T-helper 2 cell treated with Interferon-gamma antibody and Interleukin-4, amounts not matched to agents 5 μg/mL and 100 μg/mL, for 36 hours (primary cell): ENCODE results near the gene SEC24C.
"Not testable (repeated sequence)": the region's sequence is repeated elsewhere in the genome, so short reads cannot be mapped to it uniquely, and the experiment has no call there.

Experiments used
- DNase-seq: peaks from one replicate; pipeline ENCODE4 v3.0.0; 2021; ENCODE audit warnings: low spot score
- H3K27ac Mint-ChIP-seq: one replicate; pipeline ENCODE4 v1.8.0; 2021; ENCODE audit warnings: mild to moderate bottlenecking, mixed read lengths
- H3K27me3 Mint-ChIP-seq: one replicate; pipeline ENCODE4 v1.8.0; 2021; ENCODE audit warnings: low read depth, mixed read lengths
- H3K36me3 Mint-ChIP-seq: one replicate; pipeline ENCODE4 v1.8.0; 2021; ENCODE audit warnings: low read depth, mixed read lengths
- H3K4me1 Mint-ChIP-seq: one replicate; pipeline ENCODE4 v1.8.0; 2021; ENCODE audit warnings: low read depth, mixed read lengths
- H3K4me3 Mint-ChIP-seq: one replicate; pipeline ENCODE4 v1.8.0; 2022; ENCODE audit warnings: mild to moderate bottlenecking, moderate library complexity, mixed read lengths
- H3K9me3 Mint-ChIP-seq: one replicate; pipeline ENCODE4 v1.8.0; 2021; ENCODE audit warnings: mixed read lengths

SEC24C gene

DNA sequence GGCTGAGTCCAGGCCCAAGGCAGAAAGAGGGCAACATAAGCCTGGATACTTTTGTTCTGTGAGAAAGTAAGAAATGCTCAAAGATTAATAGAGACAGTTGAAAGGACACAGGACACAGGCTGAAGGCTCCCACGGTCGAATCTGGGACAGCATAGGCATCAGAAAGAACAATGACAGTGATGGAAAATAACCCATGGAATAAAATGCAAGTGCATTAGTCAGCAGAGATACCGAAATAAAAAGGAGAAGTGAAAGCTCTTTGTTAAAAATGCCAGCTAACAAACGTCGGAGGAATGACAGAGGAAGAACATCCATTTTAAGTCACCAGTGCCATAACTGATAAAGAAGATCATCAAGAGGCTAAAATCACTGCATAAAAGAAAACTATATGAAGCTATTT is 26.6 kb upstream of the SEC24C start:
- Mint-ChIP-seq H3K27me3 (no peaks in the 10 kb centered on the region), H3K4me1 (peaks cover 5% of the 10 kb centered on the region), H3K9me3 (no peaks in the 10 kb centered on the region), H3K27ac (no peak overlapping the region), H3K4me3 (no peak overlapping the region), H3K36me3 (peaks cover 60% of the 10 kb centered on the region)
- no peak for DNase-seq

DNA sequence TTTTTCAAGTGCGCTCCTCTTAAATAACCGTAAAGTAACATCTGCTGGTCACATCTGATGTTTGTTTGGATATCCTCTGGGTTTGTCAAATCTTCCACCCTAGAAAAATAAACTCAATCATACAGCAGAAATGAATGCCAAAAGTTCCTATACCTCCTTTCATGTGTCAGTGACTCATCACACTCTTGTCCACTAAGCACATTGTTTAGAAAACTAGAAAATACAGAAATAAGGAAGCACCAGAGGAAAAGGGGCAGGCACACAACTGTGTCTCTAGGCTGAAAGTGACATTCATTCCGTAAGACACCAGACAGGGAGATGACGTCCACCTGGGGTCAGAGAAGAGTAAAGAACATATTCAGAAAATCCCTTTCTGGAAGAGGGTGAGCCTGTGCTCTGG is 23.6 kb upstream of the SEC24C start:
- H3K27me3 Mint-ChIP-seq, H3K27ac Mint-ChIP-seq, H3K4me1 Mint-ChIP-seq, H3K9me3 Mint-ChIP-seq, DNase-seq, H3K4me3 Mint-ChIP-seq: not testable (repeated sequence)
- peaks cover 60% of the 10 kb centered on the region for H3K36me3 Mint-ChIP-seq

DNA sequence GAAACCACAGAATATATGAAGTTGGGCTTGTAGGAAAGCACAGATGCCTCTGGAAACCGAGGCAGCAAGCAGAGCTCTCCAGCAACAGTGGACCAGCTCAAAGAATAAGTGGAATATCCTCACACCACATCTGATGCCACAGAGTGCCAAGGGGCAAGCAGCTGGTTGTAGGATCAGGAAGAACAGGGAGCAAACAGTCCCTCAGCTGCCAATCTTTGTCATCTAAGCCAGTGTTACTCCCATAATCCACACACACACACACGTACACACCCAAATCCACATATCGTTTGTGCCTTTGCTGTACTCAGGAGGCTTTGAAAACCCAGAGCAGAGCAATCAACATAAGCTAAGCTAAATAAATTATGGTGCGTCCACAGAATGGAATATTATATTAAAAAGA is 20.7 kb upstream of the SEC24C start:
- H3K4me1 Mint-ChIP-seq: peaks cover 3% of the 10 kb centered on the region
- no peak for DNase-seq
- H3K27ac Mint-ChIP-seq: no peak overlapping the region
- H3K4me3 Mint-ChIP-seq: no peak overlapping the region
- H3K36me3 Mint-ChIP-seq: peaks cover 51% of the 10 kb centered on the region
- no peaks in the 10 kb centered on the region for H3K27me3 Mint-ChIP-seq
- no peaks in the 10 kb centered on the region for H3K9me3 Mint-ChIP-seq

DNA sequence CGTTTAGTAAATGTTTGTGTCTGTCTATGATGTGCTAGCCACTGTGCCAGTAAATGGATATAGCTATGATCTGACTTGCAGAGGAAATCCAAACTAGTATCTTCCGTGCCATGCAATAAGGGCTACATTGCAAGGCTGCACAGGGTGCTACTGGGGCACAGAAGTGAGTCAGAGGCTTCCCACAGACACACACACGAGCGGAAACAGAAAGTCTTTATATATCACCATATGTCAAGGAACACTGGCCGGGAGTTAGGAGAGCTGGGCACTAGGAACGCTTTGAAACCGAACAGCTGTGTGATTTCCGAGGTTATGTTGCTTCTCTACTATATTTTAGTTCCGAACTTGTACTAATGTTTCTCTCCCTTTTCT is 14.4 kb upstream of the SEC24C start:
- peaks cover 18% of the 10 kb centered on the region for H3K36me3 Mint-ChIP-seq
- peak; percentile 54 for DNase-seq
- H3K4me1 Mint-ChIP-seq, H3K27me3 Mint-ChIP-seq, H3K9me3 Mint-ChIP-seq: not testable (repeated sequence)
- H3K27ac Mint-ChIP-seq: peak overlapping the region; percentile 96
- peak overlapping the region; percentile 94 for H3K4me3 Mint-ChIP-seq

DNA sequence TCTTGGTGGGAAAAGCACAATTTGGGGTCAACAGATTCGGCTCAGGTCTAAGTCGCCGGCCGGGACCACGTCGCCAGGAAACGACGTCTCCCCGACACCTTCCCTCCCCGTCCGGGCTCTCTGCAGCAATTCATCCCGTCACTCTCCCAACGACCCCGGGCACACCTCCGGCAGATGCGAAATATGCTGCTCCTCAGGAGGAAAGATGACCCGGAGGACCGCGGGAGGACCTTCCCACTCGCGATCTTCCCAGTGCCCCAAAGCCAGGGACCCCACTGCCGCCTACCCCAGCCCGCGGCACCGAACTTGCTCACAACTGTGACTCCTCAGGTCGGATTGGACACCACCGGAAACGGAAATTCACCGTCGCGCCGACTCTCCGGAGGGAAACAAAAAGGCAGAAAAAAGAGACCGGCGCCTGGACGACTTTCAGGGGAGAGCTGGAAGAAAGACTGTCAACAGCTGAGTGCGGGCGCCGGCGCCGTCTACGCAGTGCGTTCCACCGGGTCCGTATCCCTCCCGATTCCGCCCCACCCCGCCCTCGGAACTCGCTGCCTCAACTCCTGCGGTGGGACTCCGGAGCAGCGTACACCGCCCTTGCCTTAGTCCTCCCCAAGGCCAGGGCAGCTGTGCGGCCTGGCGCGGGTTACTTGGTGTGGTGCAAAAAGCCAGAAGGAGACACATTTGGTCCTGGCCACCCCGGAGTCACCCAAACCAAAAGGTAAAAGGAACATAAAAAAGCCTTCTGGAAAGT is 13.8 kb upstream of the SEC24C start:
- no peaks in the 10 kb centered on the region for H3K9me3 Mint-ChIP-seq
- H3K27ac Mint-ChIP-seq: peak overlapping the region; percentile 96
- peak overlapping the region; percentile 94 for H3K4me3 Mint-ChIP-seq
- H3K27me3 Mint-ChIP-seq: no peaks in the 10 kb centered on the region
- peaks cover 6% of the 10 kb centered on the region for H3K4me1 Mint-ChIP-seq
- H3K36me3 Mint-ChIP-seq: peaks cover 20% of the 10 kb centered on the region
- DNase-seq: peak; percentile 93

DNA sequence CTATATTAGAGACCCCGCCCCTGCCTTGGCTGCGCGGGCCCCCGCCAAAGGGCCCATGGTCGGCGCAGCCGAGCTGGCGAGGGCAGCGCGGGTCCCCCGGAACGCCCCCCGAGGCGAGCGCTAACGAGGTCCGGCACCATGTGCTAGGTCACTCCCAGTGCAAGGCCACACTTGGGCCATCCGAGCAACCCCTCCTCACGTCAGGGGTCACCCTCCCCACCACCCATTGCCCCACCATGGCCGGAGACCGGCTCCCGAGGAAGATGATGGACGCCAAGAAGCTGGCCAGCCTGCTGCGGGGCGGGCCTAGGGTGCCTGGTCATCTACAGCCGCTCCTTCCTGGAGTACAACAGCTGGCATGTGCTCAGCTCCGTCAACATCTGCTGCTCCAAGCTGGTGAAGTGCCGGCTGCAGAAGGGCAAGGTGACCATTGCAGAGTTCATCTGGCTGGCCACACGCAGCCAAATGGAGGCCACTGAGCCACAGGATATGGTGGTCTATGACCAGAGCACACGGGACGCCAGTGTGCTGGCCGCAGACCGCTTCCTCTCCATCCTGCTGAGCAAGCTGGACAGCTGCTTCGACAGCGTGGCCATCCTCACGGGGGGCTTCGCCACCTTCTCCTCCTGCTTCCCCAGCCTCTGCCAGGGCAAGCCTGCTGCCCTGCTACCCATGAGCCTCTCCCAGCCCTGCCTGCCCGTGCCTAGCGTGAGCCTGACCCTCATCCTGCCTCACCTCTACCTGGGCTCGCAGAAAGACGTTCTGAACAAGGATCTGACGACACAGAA is 12.4 kb upstream of the SEC24C start:
- Mint-ChIP-seq H3K36me3 (peaks cover 10% of the 10 kb centered on the region), H3K4me3 (peak overlapping the region; percentile 63), H3K27me3 (no peaks in the 10 kb centered on the region), H3K4me1 (peaks cover 4% of the 10 kb centered on the region), H3K9me3 (no peaks in the 10 kb centered on the region), H3K27ac (peak overlapping the region; percentile 20)
- no peak for DNase-seq

DNA sequence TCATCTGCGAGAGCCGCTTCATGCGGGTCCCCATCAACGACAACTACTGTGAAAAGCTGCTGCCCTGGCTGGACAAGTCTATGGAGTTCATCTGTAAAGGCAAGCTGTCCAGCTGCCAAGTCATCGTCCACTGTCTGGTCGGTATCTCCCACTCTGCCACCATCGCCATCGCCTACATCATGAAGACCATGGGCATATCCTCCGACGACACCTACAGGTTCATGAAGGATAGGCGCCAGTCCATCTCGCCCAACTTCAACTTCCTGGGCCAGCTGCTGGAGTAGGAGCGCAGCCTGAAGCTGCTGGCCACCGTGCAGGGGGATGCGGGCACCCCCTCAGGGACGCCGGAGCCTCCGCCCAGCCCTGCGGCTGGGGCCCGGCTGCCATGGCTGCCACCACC is 11.7 kb upstream of the SEC24C start:
- Mint-ChIP-seq H3K9me3 (no peaks in the 10 kb centered on the region), H3K4me1 (peaks cover 4% of the 10 kb centered on the region), H3K4me3 (peak overlapping the region; percentile 63), H3K27me3 (no peaks in the 10 kb centered on the region), H3K36me3 (peaks cover 6% of the 10 kb centered on the region), H3K27ac (peak overlapping the region; percentile 20)
- no peak for DNase-seq

DNA sequence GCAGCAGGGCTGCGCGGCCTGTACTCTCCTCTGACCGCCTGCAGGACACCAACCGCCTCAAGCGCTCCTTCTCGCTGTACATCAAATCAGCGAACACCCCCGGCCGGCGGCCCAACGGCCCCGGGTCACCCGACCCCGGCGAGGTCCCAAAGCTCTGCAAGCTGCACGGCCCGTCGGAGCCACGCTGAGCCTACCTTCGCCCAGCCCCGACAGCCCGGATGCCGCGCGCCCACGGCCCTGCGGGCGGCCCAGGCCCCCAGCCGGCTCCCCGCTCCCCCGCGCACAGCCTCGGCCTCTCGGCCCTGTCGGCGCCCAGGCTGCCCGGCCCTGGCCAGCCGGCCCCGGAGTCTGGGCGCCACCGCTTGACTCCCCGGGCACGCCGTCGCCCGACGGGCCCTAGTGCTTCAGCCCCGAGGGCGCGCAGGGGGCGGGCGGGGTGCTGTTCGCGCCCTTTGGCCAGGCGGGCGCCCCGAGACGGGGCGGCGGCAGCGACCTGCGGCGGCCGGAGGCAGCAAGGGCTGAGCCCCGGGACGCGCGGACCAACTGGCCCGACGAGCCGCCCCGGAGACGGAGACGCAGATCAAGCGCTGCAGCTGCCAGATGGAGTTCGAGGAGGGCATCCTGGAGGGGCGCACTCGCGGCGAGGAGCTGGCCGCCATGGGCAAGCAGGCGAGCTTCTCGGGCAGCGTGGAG is 11.1 kb upstream of the SEC24C start:
- H3K27ac Mint-ChIP-seq: no peak overlapping the region

DNA sequence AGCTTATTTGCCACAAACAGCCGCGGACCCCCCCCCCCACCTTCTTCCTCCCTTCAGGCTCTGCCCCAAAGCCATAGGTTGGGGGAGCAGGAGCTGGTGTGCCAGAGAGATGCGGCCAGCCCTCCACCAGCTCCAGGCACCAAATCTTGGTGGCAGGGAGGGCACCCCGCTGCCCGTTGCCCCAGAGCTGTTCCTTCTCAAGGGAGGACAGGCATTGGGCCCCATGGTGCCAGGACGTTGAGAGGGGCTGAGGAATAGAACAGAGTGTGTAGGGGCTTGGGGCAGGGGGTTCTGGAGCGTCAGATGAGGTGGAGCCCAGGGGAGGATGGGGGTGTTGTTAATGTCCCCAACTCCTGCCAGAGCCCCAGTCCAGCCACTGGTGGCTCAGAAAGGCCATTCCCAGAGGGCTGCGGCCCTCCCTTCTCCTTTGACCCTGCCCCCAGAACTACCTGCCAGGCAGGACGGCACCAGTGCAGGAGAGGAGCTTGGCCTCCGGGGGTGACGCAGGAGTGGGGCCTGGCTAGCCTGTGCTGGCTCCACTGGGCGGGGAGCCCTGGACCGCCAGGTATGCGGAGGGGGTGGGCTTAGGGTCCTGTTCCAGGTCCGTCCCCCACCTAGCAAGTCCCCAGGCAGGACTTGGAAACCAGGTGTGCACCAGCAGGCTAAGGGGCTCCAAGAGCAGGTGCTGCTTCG is 10.0 kb upstream of the SEC24C start:
- Mint-ChIP-seq H3K27me3 (no peaks in the 10 kb centered on the region), H3K27ac (no peak overlapping the region), H3K9me3 (no peaks in the 10 kb centered on the region), H3K36me3 (peaks cover 6% of the 10 kb centered on the region), H3K4me1 (peaks cover 4% of the 10 kb centered on the region), H3K4me3 (no peak overlapping the region)
- DNase-seq: no peak

More for the DNA sequence above, 11.1 kb upstream of the SEC24C start:
- no peaks in the 10 kb centered on the region for H3K9me3 Mint-ChIP-seq
- H3K4me3 Mint-ChIP-seq: no peak overlapping the region
- H3K27me3 Mint-ChIP-seq: no peaks in the 10 kb centered on the region
- peaks cover 6% of the 10 kb centered on the region for H3K36me3 Mint-ChIP-seq
- peaks cover 4% of the 10 kb centered on the region for H3K4me1 Mint-ChIP-seq
- DNase-seq: no peak

DNA sequence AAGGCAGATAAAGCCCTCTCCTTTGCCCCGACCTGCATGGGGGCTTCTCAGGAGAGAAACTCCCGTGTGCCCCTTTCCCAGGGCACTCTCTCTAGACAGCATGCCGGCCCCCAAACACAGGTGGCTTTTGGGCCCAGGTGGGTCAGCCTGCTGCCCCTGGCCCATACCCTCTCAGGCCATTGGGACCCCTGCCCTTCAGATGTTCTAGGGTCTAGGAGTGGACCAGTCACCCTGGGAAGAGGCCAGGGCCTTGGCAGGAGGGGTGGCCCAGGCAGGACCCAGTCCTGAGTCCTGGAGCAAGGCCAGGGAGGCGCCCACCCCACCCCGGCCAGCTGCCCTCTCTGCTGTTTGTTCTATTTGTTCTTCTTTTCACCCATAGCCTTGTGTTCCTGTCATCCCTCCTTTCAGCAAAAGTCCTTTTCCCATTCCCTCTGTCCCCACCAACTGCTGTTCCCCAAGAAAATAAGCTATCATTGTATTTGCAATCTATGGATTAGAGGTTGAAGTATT is 9.3 kb upstream of the SEC24C start:
- Mint-ChIP-seq H3K4me1 (peaks cover 4% of the 10 kb centered on the region), H3K27me3 (no peaks in the 10 kb centered on the region), H3K27ac (no peak overlapping the region), H3K36me3 (peaks cover 6% of the 10 kb centered on the region), H3K9me3 (no peaks in the 10 kb centered on the region), H3K4me3 (no peak overlapping the region)
- no peak for DNase-seq

DNA sequence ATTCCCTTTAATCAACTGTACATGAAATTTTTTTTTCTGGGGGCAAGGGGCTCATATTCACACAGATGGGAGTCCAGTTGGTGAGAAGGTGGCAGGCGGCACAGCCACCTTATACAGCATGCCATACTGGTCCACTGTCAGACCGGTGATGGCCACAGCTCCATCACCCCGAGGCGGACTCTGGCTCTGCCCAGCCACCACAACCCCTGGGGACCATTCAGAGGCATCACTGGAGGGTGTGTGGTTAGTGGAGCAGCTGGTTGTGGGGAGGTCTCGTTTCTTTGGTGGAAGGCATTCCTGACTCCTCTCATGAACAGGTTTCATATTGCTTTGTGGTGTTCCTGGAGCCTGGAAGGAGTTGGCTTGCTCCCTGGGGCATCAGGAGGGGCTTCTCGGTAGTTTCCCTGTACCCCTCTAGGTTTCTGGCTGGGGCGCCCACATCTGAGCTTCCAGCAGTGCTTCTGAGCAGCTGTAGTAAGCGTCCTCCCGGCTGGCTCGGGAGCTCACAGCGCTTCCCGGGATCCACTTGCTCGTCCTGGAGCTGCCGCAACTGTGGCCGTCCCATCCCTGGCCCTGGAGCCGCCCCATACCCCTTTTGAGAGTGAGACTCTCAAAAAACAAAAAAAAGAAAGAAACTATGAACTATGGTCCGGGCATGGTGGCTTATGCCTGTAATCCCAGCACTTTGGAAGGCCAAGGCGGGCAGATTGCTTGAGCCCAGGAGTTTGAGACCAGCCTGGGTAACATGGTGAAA is 3.5 kb upstream of the SEC24C start:
- DNase-seq, H3K27me3 Mint-ChIP-seq, H3K27ac Mint-ChIP-seq, H3K9me3 Mint-ChIP-seq, H3K4me3 Mint-ChIP-seq: not testable (repeated sequence)
- Mint-ChIP-seq H3K4me1 (peaks cover 14% of the 10 kb centered on the region), H3K36me3 (peaks cover 11% of the 10 kb centered on the region)

DNA sequence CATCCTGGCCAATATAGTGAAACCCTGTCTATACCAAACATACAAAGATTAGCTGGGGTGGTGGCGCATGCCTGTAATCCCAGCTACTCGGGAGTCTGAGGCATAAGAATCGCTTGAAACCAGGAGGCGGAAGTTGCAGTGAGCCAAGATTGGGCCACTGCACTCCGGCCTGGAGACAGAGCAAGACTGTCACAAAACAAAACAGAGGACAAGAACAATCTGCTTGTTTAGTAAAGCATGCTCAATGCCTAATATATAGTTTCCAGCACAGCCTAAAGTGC is 1.8 kb upstream of the SEC24C start:
- no peaks in the 10 kb centered on the region for H3K9me3 Mint-ChIP-seq
- H3K27ac Mint-ChIP-seq: peak overlapping the region; percentile 41
- H3K4me1 Mint-ChIP-seq: peaks cover 23% of the 10 kb centered on the region
- no peaks in the 10 kb centered on the region for H3K27me3 Mint-ChIP-seq
- peaks cover 21% of the 10 kb centered on the region for H3K36me3 Mint-ChIP-seq
- no peak for DNase-seq
- peak overlapping the region; percentile 98 for H3K4me3 Mint-ChIP-seq

DNA sequence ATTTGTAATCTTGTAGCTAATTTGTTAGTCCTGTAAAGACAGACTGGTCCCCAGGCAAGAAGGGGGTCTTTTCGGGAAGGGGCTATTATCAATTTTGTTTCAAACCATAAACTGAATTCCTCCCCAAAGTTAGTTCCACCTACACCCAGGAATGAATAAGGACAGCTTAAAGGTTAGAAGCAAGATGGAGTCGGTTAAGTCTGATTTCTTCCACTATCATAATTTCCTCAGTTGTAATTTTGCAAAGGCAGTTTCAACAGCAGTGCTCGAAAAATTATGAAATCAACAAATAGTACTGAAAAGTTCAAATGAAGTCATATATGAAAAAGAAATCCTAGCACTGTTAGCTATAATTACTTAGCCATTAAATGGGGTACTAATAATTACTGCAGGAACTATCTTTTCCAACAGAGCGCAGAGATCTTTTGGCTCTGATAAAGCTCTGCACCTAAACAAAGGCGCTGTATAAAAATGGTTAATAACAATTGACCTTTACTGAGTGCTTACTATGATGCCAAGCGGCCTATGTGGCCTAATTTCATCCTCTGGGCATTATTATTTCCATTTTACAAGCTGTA is 756 bp upstream of the SEC24C start:
- peak overlapping the region; percentile 99 for H3K27ac Mint-ChIP-seq
- H3K9me3 Mint-ChIP-seq: no peaks in the 10 kb centered on the region
- peaks cover 21% of the 10 kb centered on the region for H3K36me3 Mint-ChIP-seq
- no peaks in the 10 kb centered on the region for H3K27me3 Mint-ChIP-seq
- peaks cover 23% of the 10 kb centered on the region for H3K4me1 Mint-ChIP-seq
- peak overlapping the region; percentile 98 for H3K4me3 Mint-ChIP-seq
- no peak for DNase-seq
